HEK293T (cell line): ENCODE measurements around the gene COG8.

Experiments
- ELF4 ChIP-seq: fragments of 450-650 bp; IDR thresholded peaks from 2 replicates; pipeline ENCODE4 v1.6.1; 2017; ENCODE audit warnings: antibody characterized with exemption
- FOXA1 ChIP-seq: fragments of 450-650 bp; IDR thresholded peaks from 2 replicates; pipeline ENCODE4 v1.6.1; 2016; ENCODE audit warnings: mild to moderate bottlenecking
- FOXK2 ChIP-seq: fragments of 450-650 bp; IDR thresholded peaks from 2 replicates; pipeline ENCODE4 v1.6.1; 2016; ENCODE audit warnings: mild to moderate bottlenecking
- HDGF ChIP-seq: fragments of 450-650 bp; IDR thresholded peaks from 2 replicates; pipeline ENCODE4 v1.6.1; 2017; ENCODE audit warnings: antibody characterized with exemption, borderline replicate concordance
- L3MBTL2 ChIP-seq: fragments of 450-650 bp; conservative IDR thresholded peaks from 2 replicates; pipeline ENCODE4 v1.6.1; 2016; ENCODE audit warnings: mild to moderate bottlenecking
- NFRKB ChIP-seq: fragments of 450-650 bp; IDR thresholded peaks from 2 replicates; pipeline ENCODE4 v1.6.1; 2016; ENCODE audit warnings: mild to moderate bottlenecking, moderate library complexity
- SUZ12 ChIP-seq: fragments of 450-650 bp; IDR thresholded peaks from 2 replicates; pipeline ENCODE4 v1.6.1; 2016; ENCODE audit warnings: mild to moderate bottlenecking

DNA sequence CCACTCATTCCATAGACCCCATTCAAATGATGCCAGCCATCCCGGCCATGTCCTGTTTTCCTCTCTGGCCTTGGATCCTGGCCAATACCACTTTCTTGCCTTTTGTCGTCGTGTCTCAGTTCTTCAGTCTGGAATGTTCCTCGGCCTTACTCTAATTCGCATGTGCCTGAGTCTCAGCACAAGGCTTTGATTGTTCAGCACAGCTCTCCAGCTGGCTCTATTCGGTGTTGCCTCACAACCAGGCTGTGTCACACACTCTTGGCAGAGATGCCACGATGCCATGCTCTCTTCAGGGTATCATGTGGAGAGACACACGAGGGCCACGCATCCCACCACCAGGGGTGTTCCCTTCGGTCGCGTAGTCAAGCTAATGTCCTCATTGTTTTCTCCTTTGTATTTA lies 30.0 kb downstream of the COG8 start:
- TF ChIP-seq HDGF (no peak), SUZ12 (no peak), FOXA1 (no peak), FOXK2 (no peak), ELF4 (no peak), L3MBTL2 (no peak), NFRKB (no peak)
